GM20000 (cell line): ENCODE data around the gene KANK2.

Experiments
- DNase-seq: peaks from one replicate; pipeline ENCODE4 v3.0.0; 2012; ENCODE audit warnings: low spot score
- TF ChIP-seq, protein P1 (sequence below): IDR thresholded peaks from 2 replicates; pipeline ENCODE4 v1.5.1; 2012; ENCODE audit warnings: mild to moderate bottlenecking, control low read depth; ENCODE audit errors: extremely low read depth, missing control alignments

Gene KANK2

DNA sequence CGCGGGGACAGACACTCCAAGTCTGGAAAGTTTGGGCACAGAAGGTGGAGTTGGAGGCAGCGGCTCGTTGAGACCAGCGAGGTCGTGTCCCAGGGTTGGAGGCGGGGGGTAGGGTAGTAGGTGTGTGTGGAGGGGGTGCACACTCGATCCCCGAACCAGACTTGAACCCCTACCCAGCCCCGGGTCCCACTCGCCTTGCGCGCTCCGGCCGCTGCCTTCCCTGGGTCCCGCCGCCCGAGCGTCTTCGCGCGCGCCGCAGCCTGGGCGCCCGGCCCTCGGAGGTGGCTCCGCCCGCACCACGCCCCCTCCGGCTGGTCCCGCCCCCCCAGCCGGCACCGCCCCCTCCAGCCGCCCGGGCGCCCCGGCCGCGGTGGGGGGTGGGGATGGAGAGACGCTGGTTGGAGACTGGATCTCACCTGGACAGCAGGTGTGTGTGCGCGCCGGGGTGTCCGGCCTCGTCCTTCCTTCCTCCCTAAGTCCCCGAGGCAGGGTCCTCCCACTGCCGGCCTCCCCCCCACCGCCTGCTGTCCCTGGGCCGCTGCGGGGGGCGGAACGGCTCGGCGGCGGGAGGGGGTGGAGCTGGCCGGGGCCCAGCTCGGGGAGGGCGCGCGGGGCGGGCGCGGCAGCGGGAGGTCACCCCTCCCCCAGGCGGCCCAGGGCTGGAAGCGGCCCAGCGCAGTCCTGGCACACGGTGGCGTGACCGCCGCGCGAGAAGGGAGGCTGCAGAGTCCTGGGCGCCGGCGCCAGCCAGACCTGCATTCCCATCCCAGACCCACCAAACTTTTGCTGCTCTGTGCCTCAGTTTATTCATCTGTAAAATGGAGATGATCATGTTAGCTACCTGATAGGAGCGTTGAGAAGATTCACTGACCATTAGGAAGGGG, at the start of gene KANK2:
Gene KANK2 (minus strand): TSS at position 255 of the 884 bp plus-strand sequence. CDS start 3,034 bp downstream, outside the sequence.
- TF ChIP-seq, protein P1, sequence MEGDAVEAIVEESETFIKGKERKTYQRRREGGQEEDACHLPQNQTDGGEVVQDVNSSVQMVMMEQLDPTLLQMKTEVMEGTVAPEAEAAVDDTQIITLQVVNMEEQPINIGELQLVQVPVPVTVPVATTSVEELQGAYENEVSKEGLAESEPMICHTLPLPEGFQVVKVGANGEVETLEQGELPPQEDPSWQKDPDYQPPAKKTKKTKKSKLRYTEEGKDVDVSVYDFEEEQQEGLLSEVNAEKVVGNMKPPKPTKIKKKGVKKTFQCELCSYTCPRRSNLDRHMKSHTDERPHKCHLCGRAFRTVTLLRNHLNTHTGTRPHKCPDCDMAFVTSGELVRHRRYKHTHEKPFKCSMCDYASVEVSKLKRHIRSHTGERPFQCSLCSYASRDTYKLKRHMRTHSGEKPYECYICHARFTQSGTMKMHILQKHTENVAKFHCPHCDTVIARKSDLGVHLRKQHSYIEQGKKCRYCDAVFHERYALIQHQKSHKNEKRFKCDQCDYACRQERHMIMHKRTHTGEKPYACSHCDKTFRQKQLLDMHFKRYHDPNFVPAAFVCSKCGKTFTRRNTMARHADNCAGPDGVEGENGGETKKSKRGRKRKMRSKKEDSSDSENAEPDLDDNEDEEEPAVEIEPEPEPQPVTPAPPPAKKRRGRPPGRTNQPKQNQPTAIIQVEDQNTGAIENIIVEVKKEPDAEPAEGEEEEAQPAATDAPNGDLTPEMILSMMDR, result peak; percentile 4
- peak; percentile 100 for DNase-seq

DNA sequence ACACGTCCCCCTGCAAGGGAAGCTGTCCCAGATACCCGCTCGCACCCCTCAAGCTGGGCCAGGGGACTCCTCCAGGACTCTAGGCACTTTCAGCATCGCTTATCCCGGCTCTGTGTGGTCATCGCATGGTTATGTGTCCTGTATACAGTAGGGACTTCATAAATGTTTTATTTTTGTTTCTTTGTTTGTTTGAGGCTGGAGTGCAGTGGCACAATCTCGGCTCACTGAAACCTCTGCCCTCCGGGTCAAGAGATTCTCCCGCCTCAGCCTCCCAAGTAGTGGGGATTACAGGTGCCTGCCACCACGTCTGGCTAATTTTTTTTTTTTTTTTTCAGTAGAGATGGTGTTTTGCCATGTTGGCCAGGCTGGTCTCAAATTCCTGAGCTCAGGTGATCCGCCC, 49.6 kb upstream of the KANK2 start:
- no peak for DNase-seq
- TF ChIP-seq, protein P1, result no peak

DNA sequence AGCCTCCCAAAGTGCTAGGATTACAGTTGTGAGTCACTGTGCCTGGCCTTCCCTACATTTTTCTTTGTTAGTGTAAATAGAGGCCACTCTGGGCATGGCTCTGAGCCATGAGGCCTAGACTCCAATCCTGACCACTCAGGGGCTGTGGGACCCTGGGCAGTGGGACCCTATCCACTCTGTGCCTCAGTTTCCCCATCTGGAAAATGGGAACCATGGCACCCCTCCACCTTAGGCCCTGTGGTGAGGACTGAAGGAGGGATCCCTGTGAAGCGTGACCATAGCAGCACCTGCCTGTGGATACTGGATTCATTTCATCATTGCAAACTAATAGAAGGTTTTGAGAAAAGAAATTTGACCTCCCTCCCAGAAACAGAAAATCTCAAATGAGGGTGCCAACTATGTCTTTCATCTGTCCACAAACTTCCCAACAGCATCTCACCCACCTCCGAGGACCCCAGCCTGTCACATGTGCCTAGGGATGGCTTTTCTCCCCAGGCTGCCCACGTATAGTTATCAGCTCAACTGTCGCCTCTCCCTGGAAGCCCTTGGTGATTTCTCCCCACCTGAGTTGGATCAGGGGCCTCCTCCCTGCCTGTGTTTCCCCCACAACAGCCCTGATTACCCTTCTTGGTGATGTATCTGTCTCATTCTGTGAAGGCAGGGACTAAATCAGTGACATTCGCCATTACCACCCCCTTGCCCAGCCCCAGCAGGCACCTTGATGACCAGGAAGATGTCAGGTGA, 47.7 kb upstream of the KANK2 start:
- no peak for DNase-seq
- TF ChIP-seq, protein P1, result no peak

DNA sequence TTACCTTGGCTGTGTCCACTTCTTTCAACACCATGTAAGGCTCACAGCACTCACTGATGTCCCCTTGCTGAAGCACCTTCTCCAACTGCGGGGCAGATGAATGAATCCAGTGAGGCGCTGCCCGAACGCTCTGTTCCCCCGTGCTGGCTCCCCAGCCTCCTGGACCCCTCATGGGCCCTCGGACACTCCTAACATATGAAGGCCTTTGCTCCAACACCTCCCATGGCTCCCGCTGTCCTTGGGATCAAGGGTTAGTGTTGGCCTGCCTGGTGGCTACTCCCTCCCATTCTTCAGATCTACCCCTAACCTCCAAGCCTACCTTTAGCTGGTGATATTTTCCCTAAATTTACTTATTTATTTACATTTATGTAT, 46.4 kb upstream of the KANK2 start:
- TF ChIP-seq, protein P1, result no peak
- DNase-seq, result no peak

DNA sequence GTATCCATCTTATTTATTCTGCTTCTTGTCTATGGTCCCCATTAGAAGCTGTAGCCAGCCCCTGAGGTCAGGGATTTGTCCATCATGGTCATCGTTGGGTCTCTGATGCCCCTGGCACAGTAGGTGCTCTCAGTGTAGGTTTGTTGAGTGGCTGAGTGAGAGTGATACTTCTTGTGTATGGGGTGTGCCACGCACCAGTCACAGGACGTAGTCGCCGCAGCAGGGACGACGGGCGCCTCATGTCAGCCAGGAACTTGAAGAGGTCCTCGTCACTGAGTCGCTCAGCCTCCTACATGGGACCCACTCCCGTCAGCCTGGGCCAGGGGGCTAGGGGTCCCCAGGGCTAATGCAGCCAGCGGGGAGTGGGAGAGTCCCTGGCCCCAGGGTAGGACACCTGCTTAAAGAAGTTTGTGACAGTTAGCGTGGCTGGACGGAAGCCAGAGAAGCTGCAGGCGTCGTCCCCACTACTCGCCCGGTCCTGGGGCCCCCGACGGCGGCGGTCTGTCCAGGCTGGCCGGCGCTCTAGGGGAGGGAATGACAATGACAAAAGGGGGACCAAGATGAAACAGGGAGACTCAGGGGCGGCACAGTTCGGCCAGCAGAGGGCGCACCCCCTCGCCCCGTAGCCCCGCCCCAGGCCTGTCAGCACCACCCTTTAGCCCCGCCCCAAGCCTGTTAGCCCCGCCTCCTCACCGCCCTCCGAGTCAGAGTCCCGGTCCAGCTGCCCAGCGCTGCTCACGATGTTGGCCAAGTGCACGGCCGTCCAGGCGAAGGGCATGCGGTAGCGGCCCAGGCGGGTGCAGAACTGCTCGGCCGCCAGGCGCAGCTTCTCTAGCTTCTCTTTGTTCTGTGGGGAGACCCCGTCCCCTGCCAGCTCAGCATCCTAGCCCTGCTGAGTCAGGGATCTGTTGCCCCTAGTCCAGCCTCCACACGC, 45.8 kb upstream of the KANK2 start:
- TF ChIP-seq, protein P1, result peak; percentile 51
- DNase-seq, result peak; percentile 98

DNA sequence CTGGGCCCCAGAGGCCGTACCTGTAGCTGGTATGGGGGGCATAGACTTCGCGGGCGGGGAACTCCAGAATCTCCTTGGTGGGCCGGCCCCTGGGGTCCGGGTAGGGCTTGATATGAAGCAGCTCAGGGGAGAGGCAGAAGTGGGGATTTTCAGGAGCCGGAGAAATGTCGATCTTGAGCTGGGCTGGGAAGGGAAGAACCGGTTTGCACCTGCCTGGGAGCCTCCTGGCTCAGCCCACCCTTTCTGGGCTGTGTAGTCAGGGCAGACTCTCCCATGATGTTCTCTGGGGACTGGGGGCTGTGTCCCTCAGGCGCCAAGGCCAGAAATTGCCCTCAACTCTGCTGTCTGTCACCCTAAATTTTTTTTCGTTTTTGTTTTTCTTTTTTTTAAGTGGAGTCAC, 44.7 kb upstream of the KANK2 start:
- TF ChIP-seq, protein P1, result no peak
- DNase-seq, result no peak
